Lower lobe of right lung (tissue), 2 donors: ENCODE measurements around the gene CEL. TPM values are rescaled to one million over a fixed set of nuclear protein-coding genes. Genes with fewer than 3 reads are reported as not detected.

Experiments
- ATAC-seq, 2 donors: fragments of 200-7000 bp; cut with Tn5 transposase; one replicate each; pipeline ENCODE4 v1.9.1; 2020 to 2022; ENCODE audit warnings: mild to moderate bottlenecking in 2 of 2, moderate library complexity in 2 of 2
- DNase-seq: peaks from one replicate; pipeline ENCODE4 v3.0.0-alpha.2; 2020
- H3K27ac ChIP-seq: fragments of 200-600 bp; one replicate; pipeline ENCODE4 v1.8.0; 2022
- H3K27me3 ChIP-seq: fragments of 200-600 bp; one replicate; pipeline ENCODE4 v1.8.0; 2022; ENCODE audit warnings: low read depth
- H3K36me3 ChIP-seq: fragments of 200-600 bp; one replicate; pipeline ENCODE4 v1.8.0; 2022; ENCODE audit warnings: mild to moderate bottlenecking
- H3K4me1 ChIP-seq: fragments of 200-600 bp; one replicate; pipeline ENCODE4 v1.8.0; 2022
- H3K4me3 ChIP-seq: fragments of 200-600 bp; one replicate; pipeline ENCODE4 v1.8.0; 2022; ENCODE audit warnings: mild to moderate bottlenecking
- H3K9me3 ChIP-seq: fragments of 200-600 bp; one replicate; pipeline ENCODE4 v1.8.0; 2022
- CTCF ChIP-seq: fragments of 200-600 bp; IDR thresholded peaks from one replicate; pipeline ENCODE4 v1.8.0; 2022; ENCODE audit warnings: antibody characterized with exemption, mild to moderate bottlenecking
- intact Hi-C: fragments of 100-400 bp; cut with DNase I; formaldehyde crosslinking; loops from one replicate; pipeline ENCODE4 v1.11.0; 2022
- total RNA-seq: library from RNA; stranded (reverse); fragmentation: NEBNext Ultra II Directional; extraction: Animal tissue kit (Norgen Biotek cat#: 25700); gene quantifications from one replicate; pipeline ENCODE4 v1.2.1, GENCODE V29; 2021
- donor health status: DM: no; HTN: yes; CAD: no; lungs with severe emphysema.

CEL gene
- total RNA-seq, 1 donor from 2014 or later, result 1.4 TPM

- peaks cover 83% of the 10 kb centered on the region for H3K4me1 ChIP-seq
- no peaks in the 10 kb centered on the region for H3K9me3 ChIP-seq
- ATAC-seq (peak in 1 of 2 donors; percentile 1), DNase-seq (peak; percentile 53)
- peaks cover 21% of the 10 kb centered on the region for H3K36me3 ChIP-seq
- H3K27ac ChIP-seq, result peak overlapping the region; percentile 80
- no peak for TF ChIP-seq CTCF
- H3K4me3 ChIP-seq, result no peak overlapping the region
- no peaks in the 10 kb centered on the region for H3K27me3 ChIP-seq
- intact Hi-C loops, result no loop called here
These were observed 53.3 kb downstream of the CEL start for GRCh38 chr9:133114886-133115603.

GRCh38 chr9:133115604-133116345 is 54.0 kb downstream of the CEL start:
- ATAC-seq, result no peak
- H3K4me1 ChIP-seq, result peaks cover 89% of the 10 kb centered on the region

GRCh38 chr9:133116346-133117231 is 54.8 kb downstream of the CEL start:
- DNase-seq (peak; percentile 43), ATAC-seq (no peak)
- Histone ChIP-seq H3K4me1 (peaks cover 92% of the 10 kb centered on the region), H3K27ac (peak overlapping the region; percentile 80), H3K4me3 (no peak overlapping the region), H3K36me3 (peaks cover 6% of the 10 kb centered on the region), H3K27me3 (no peaks in the 10 kb centered on the region), H3K9me3 (no peaks in the 10 kb centered on the region)
- intact Hi-C loops, result no loop called here
- TF ChIP-seq CTCF, result no peak

More at GRCh38 chr9:133115604-133116345, 54.0 kb downstream of the CEL start:
- peak overlapping the region; percentile 80 for H3K27ac ChIP-seq
- DNase-seq, result peak; percentile 49
- H3K4me3 ChIP-seq, result no peak overlapping the region
- no peak for TF ChIP-seq CTCF
- intact Hi-C loops, result no loop called here
- H3K27me3 ChIP-seq, result no peaks in the 10 kb centered on the region
- no peaks in the 10 kb centered on the region for H3K9me3 ChIP-seq
- H3K36me3 ChIP-seq, result peaks cover 14% of the 10 kb centered on the region

- TF ChIP-seq CTCF, result no peak
- Histone ChIP-seq H3K4me3 (peak overlapping the region; percentile 85), H3K27ac (peak overlapping the region; percentile 3), H3K9me3 (no peaks in the 10 kb centered on the region), H3K27me3 (no peaks in the 10 kb centered on the region), H3K36me3 (no peaks in the 10 kb centered on the region), H3K4me1 (peaks cover 94% of the 10 kb centered on the region)
- ATAC-seq (no peak), DNase-seq (peak; percentile 69)
- intact Hi-C loops, result no loop called here
These were observed 55.7 kb downstream of the CEL start for GRCh38 chr9:133117271-133118178.
